ENCODE results near the gene PUS10.

Gene PUS10

DNA sequence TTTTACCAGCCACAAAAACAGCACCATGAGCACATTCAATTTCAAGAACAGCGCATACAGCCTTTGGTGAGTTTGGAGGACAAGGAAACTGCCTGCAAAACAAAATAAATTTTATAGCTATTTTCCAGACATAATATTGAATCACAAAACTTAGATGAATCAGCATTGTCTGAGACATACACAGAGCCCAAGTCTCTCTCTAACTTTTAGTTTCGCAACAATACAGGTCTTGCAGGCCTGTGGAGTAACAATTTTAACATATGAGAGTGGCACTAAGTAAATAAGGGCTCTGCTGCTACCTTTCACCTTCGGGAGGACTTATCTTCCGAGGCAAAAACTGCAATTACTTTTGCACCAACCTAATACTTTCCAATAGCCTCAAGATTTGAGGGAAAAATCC is 56.6 kb downstream of the PUS10 start:
- TF ChIP-seq, protein P1, sequence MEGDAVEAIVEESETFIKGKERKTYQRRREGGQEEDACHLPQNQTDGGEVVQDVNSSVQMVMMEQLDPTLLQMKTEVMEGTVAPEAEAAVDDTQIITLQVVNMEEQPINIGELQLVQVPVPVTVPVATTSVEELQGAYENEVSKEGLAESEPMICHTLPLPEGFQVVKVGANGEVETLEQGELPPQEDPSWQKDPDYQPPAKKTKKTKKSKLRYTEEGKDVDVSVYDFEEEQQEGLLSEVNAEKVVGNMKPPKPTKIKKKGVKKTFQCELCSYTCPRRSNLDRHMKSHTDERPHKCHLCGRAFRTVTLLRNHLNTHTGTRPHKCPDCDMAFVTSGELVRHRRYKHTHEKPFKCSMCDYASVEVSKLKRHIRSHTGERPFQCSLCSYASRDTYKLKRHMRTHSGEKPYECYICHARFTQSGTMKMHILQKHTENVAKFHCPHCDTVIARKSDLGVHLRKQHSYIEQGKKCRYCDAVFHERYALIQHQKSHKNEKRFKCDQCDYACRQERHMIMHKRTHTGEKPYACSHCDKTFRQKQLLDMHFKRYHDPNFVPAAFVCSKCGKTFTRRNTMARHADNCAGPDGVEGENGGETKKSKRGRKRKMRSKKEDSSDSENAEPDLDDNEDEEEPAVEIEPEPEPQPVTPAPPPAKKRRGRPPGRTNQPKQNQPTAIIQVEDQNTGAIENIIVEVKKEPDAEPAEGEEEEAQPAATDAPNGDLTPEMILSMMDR (IDR thresholded peaks at IDR 0.05; ENCODE audit: borderline replicate concordance, insufficient read depth, low read depth, low read length), result no peak
- no peak overlapping the region for H3K4me3 ChIP-seq (ENCODE audit: low read depth, low read length)

DNA sequence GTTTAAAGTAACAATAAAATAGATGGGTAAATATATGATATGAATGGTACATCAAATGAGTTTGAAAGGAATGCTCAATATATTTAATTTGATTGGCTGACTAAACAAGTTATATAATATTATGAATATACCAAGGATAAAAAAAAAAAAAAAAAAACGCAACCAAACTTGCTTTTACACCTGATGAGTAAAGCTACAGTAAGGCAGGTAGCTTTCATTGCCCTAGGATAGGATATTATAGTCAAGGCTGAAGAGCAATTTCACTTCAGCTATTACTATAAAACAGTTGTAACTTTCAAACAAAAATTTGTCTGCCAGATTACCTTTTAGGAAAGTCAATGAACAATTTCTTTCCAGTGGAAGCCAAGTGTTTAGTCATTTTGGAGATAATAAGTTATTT is 57.3 kb downstream of the PUS10 start:
- TF ChIP-seq, protein P1 (IDR thresholded peaks at IDR 0.05; ENCODE audit: borderline replicate concordance, insufficient read depth, low read depth, low read length), result no peak

DNA sequence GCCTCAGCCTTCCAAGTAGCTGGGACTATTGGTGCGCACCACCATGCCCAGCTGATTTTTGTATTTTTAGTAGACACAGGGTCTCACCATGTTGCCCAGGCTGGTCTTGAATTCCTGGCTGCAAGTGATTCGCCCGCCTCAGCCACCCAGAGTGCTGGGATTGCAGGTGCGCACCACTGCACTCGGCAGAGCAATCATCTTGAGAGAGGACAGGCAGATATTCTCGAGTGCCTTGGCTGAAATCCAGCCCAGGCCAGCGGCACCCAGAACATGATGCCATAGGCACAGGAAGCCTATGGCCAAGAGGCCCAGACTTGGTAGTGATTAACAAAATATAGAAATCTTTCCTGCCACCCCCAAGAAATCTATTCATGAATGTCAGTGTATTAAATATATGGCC is 58.6 kb downstream of the PUS10 start:
- TF ChIP-seq, protein P1 (IDR thresholded peaks at IDR 0.05; ENCODE audit: borderline replicate concordance, insufficient read depth, low read depth, low read length), result no peak
- H3K4me3 ChIP-seq (ENCODE audit: low read depth, low read length), result no peak overlapping the region

More for the DNA sequence above, 57.3 kb downstream of the PUS10 start:
- no peak overlapping the region for H3K4me3 ChIP-seq (ENCODE audit: low read depth, low read length)

DNA sequence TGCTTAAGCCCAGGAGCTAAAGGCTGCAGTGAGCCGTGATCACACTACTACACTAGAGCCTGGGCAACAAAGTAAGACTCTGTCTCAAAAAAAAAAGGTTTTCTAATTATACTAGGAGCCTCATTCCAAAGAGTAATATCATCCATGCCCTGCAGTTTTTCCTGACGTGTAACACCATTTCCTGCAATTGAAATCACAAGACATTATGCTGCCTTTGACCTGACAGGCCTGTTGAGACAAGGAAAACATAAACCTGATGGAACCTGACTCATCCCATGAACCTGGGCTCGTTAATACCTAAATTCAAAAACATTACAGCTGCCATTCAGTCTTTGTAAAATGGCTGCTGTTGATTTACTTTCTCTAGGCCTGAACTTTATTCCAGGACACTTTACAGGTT is 59.3 kb downstream of the PUS10 start:
- H3K4me3 ChIP-seq (ENCODE audit: low read depth, low read length), result no peak overlapping the region
- TF ChIP-seq, protein P1 (IDR thresholded peaks at IDR 0.05; ENCODE audit: borderline replicate concordance, insufficient read depth, low read depth, low read length), result no peak

DNA sequence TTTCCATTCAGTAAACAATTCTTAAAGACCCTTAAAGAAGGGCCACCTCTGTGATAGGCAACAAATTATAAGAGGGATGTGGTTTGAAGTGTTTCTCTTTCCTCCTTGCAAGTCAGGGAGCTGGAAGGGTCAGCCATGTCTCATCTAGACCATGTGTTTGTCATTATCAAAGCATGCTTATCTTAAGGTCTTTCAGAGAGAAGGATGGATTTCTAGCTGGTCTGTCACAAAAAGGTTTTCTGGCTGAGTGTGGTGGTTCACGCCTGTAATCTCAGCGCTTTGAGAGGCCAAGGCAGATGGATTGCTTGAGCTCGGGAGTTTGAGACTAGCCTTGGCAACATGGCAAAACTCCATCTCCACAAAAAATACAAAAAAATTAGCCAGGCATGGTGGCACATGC is 59.7 kb downstream of the PUS10 start:
- no peak overlapping the region for H3K4me3 ChIP-seq (ENCODE audit: low read depth, low read length)
- TF ChIP-seq, protein P1 (IDR thresholded peaks at IDR 0.05; ENCODE audit: borderline replicate concordance, insufficient read depth, low read depth, low read length), result no peak

DNA sequence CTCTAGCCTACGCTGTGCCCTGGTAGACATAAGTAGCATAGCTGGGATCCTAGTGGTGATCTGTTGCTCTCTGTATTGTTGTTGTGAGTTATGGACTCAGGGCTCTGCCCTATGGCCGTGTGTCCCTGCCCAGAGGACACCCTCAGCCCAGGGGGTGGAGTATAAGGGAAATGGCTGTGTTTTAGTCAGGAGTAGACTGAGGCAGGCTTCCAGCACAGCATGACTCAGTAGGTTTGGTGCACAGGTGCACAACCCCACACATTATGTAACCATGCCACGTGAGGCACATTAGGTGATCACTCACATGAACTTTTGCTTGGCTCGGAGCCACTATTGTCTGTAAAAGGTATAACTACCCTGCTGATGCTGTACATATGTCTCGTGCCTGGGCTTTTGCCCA is 60.4 kb downstream of the PUS10 start:
- TF ChIP-seq, protein P1 (IDR thresholded peaks at IDR 0.05; ENCODE audit: borderline replicate concordance, insufficient read depth, low read depth, low read length), result no peak
- H3K4me3 ChIP-seq (ENCODE audit: low read depth, low read length), result no peak overlapping the region

DNA sequence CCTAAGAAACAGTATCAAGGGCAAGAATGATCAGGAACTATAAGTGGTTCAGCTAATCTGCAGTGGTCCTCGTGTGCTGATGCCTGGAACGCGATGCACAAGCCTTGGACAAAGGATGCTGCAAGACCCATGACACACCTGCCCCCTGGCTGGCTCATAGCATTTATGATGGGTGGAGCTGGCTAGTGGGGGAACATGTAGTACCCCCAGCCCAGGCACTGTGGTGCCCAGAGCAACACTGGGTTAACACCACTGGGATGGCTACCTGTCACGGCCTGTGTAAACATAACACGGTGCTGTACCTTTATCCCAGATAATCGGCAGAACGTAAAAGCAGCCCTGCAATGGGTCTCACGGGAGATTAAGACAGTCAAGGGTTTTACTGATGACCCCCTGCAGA is 60.8 kb downstream of the PUS10 start:
- H3K4me3 ChIP-seq (ENCODE audit: low read depth, low read length), result no peak overlapping the region
- TF ChIP-seq, protein P1 (IDR thresholded peaks at IDR 0.05; ENCODE audit: borderline replicate concordance, insufficient read depth, low read depth, low read length), result no peak
